Breast epithelium (tissue), 4 donors: ENCODE results near the gene AQP9. TPM values are rescaled to one million over a fixed set of nuclear protein-coding genes. Genes with fewer than 3 reads are reported as not detected.
"Not testable (repeated sequence)": the region's sequence is repeated elsewhere in the genome, so short reads cannot be mapped to it uniquely, and the experiment has no call there.

Source experiments
- DNase-seq, 2 donors: peaks; one replicate each; pipeline ENCODE4 v3.0.0-alpha.2; 2019; ENCODE audit warnings: low spot score in 2 of 2
- H3K27ac ChIP-seq, 2 donors: fragments of 200-600 bp; sonication (generic) in 1 of 2; one replicate each; pipeline ENCODE4 v1.5.1; 2016 to 2019; ENCODE audit warnings: mild to moderate bottlenecking in 1 of 2
- H3K27me3 ChIP-seq, 2 donors: fragments of 200-600 bp; sonication (generic) in 1 of 2; one replicate each; pipeline versions ENCODE4 v1.5.1 to v1.6.0; 2017 to 2019; ENCODE audit warnings: control low read depth in 1 of 2, mild to moderate bottlenecking in 1 of 2
- H3K36me3 ChIP-seq: fragments of 200-600 bp; one replicate; pipeline ENCODE4 v1.5.1; 2019
- H3K4me1 ChIP-seq, 2 donors: fragments of 200-600 bp; sonication (generic); one replicate each; pipeline ENCODE4 v1.5.1; 2016 to 2019; ENCODE audit warnings: control low read depth in 1 of 2
- H3K4me3 ChIP-seq, 3 donors: fragments of 200-600 bp; sonication (generic); 1 replicate in 2 of 3; 2 replicates in 1 of 3; pipeline ENCODE4 v1.5.1; 2016 to 2019; ENCODE audit warnings: mild to moderate bottlenecking in 3 of 3, moderate library complexity in 2 of 3
- H3K9me3 ChIP-seq, 2 donors: fragments of 200-600 bp; sonication (generic) in 1 of 2; one replicate each; pipeline ENCODE4 v1.5.1; 2016 to 2019; ENCODE audit warnings: control low read depth in 1 of 2
- POLR2A ChIP-seq: fragments of 450-650 bp; IDR thresholded peaks from one replicate; pipeline ENCODE4 v1.6.1; 2016; ENCODE audit warnings: antibody characterized with exemption, mild to moderate bottlenecking, moderate library complexity
- POLR2AphosphoS5 ChIP-seq, 3 donors: sonication (generic); formaldehyde crosslinking; IDR thresholded peaks; one replicate each; pipeline ENCODE4 v1.6.1; 2017; ENCODE audit warnings: antibody characterized with exemption in 3 of 3
- intact Hi-C: fragments of 100-400 bp; cut with DNase I; formaldehyde crosslinking; loops from one replicate; pipeline ENCODE4 v1.15.1; 2023; ENCODE audit warnings: low total_unique reads
- total RNA-seq, 3 donors: library from RNA; depleted of rRNA; stranded (reverse); fragments of >200 nt; gene quantifications; one replicate each; pipeline ENCODE4 v1.1.0, GENCODE V29; 2016
- TF ChIP-seq, protein P1 (sequence below), 3 donors: fragments of 450-650 bp; IDR thresholded peaks; one replicate each; pipeline ENCODE4 v1.5.1; 2016 to 2017; ENCODE audit warnings: antibody characterized with exemption in 3 of 3, mild to moderate bottlenecking in 3 of 3, moderate library complexity in 3 of 3

The AQP9 gene
- total RNA-seq, 3 donors from 2014 or later, result 1.3 to 6.9 (median 1.8) TPM

GRCh38 chr15:58108117-58108516, 30.1 kb upstream of the AQP9 start:
- Histone ChIP-seq H3K4me3 (no peak overlapping the region), H3K4me1 (no peaks in the 10 kb centered on the region), H3K36me3 (no peaks in the 10 kb centered on the region), H3K27me3 (no peaks in the 10 kb centered on the region), H3K27ac (no peak overlapping the region), H3K9me3 (no peaks in the 10 kb centered on the region)
- TF ChIP-seq POLR2A (no peak), POLR2AphosphoS5 (IDR thresholded peaks at IDR 0.05) (no peak)
- TF ChIP-seq, protein P1, sequence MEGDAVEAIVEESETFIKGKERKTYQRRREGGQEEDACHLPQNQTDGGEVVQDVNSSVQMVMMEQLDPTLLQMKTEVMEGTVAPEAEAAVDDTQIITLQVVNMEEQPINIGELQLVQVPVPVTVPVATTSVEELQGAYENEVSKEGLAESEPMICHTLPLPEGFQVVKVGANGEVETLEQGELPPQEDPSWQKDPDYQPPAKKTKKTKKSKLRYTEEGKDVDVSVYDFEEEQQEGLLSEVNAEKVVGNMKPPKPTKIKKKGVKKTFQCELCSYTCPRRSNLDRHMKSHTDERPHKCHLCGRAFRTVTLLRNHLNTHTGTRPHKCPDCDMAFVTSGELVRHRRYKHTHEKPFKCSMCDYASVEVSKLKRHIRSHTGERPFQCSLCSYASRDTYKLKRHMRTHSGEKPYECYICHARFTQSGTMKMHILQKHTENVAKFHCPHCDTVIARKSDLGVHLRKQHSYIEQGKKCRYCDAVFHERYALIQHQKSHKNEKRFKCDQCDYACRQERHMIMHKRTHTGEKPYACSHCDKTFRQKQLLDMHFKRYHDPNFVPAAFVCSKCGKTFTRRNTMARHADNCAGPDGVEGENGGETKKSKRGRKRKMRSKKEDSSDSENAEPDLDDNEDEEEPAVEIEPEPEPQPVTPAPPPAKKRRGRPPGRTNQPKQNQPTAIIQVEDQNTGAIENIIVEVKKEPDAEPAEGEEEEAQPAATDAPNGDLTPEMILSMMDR (IDR thresholded peaks at IDR 0.05), result no peak
- no peak for DNase-seq
- intact Hi-C loops, result no loop called here

GRCh38 chr15:58109419-58109818, 28.8 kb upstream of the AQP9 start:
- DNase-seq, result no peak
- Histone ChIP-seq H3K4me1 (no peaks in the 10 kb centered on the region), H3K4me3 (no peak overlapping the region), H3K36me3 (no peaks in the 10 kb centered on the region), H3K9me3 (no peaks in the 10 kb centered on the region), H3K27ac (no peak overlapping the region), H3K27me3 (no peaks in the 10 kb centered on the region)
- TF ChIP-seq, protein P1 (IDR thresholded peaks at IDR 0.05), result no peak
- no peak for TF ChIP-seq POLR2AphosphoS5 (IDR thresholded peaks at IDR 0.05)
- TF ChIP-seq POLR2A, result no peak
- intact Hi-C loops, result no loop called here

GRCh38 chr15:58110999-58111717, 27.0 kb upstream of the AQP9 start:
- DNase-seq, result no peak
- TF ChIP-seq, protein P1 (IDR thresholded peaks at IDR 0.05), result no peak
- TF ChIP-seq POLR2A (no peak), POLR2AphosphoS5 (IDR thresholded peaks at IDR 0.05) (no peak)
- intact Hi-C loops, result no loop called here

DNA sequence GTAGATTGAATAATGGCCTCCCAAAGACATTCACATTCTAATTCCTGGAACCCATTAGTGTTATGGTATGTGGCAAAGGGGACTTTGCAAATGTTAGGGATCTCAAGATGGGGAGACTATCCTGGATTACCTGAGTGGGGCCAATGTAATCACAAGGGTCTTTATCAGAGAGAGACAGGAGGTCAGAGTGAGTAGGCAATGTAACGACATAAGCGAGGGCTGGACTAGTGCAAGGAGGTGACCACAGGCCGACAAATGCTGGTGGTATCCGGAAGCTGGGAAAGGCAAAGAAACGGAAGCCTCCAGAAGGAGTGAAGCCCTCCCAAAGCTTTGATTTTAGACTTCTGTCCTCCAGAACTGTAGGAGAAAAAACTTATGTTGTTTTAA, 26.5 kb upstream of the AQP9 start:
- Histone ChIP-seq H3K27me3 (no peaks in the 10 kb centered on the region), H3K4me3 (no peak overlapping the region), H3K36me3 (no peaks in the 10 kb centered on the region), H3K4me1 (no peaks in the 10 kb centered on the region), H3K9me3 (no peaks in the 10 kb centered on the region), H3K27ac (no peak overlapping the region)
- intact Hi-C loops, result no loop called here
- no peak for DNase-seq
- no peak for TF ChIP-seq POLR2A
- TF ChIP-seq, protein P1 (IDR thresholded peaks at IDR 0.05), result no peak
- TF ChIP-seq POLR2AphosphoS5 (IDR thresholded peaks at IDR 0.05), result no peak

More at GRCh38 chr15:58110999-58111717, 27.0 kb upstream of the AQP9 start:
- Histone ChIP-seq H3K4me3 (no peak overlapping the region), H3K27ac (no peak overlapping the region), H3K36me3 (no peaks in the 10 kb centered on the region), H3K9me3 (no peaks in the 10 kb centered on the region), H3K27me3 (no peaks in the 10 kb centered on the region), H3K4me1 (no peaks in the 10 kb centered on the region)

DNA sequence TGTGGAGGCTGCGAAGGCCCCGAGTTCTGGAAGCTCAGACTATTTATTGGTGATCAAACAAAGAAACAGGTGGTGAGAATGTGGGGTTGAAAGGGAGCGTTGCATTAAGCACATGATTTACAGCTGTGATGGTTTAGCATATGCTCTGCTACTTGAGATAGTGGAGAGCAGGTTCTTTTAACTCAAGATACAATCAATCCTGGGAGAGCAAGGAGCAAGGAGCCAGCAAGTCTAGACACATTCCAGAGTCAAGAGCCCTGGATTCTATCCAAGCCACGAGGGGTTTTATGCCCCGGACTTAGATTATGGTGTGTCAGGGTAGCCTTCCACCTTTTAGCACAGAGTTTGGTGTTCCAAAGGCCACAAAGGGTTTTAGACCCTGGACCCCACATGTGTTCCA, 24.8 kb upstream of the AQP9 start:
- DNase-seq, H3K9me3 ChIP-seq, H3K36me3 ChIP-seq, H3K4me1 ChIP-seq, H3K27ac ChIP-seq, intact Hi-C loops, H3K4me3 ChIP-seq, H3K27me3 ChIP-seq: not testable (repeated sequence)
